Measurements from ENCODE around the gene OSGIN1. TPM values are rescaled to one million over a fixed set of nuclear protein-coding genes. Genes with fewer than 3 reads are reported as not detected.

The OSGIN1 gene
- total RNA-seq, 1 experiment from 2014 or later: 1.7 TPM

GRCh38 chr16:83969771-83970429 lies 16.9 kb downstream of the OSGIN1 start (continued):
- no peak for TF ChIP-seq USF2 (CRISPR knock-in tag; IDR thresholded peaks at IDR 0.05)

GRCh38 chr16:83970430-83970815 lies 17.4 kb downstream of the OSGIN1 start:
- no peaks in the 10 kb centered on the region for H3K9me3 Mint-ChIP-seq
- no peak for TF ChIP-seq SOX15 (CRISPR knock-in tag; IDR thresholded peaks at IDR 0.05)

GRCh38 chr16:83971165-83972130 lies 18.4 kb downstream of the OSGIN1 start:
- ATAC-seq (no peak), DNase-seq (ENCODE audit: low spot score) (no peak)
- Mint-ChIP-seq H3K36me3 (no peaks in the 10 kb centered on the region), H3K27me3 (ENCODE audit: low read depth) (peaks cover 12% of the 10 kb centered on the region), H3K4me1 (peaks cover 7% of the 10 kb centered on the region), H3K9me3 (no peaks in the 10 kb centered on the region), H3K4me3 (no peak overlapping the region), H3K27ac (no peak overlapping the region)
- TF ChIP-seq FOXP1 (CRISPR knock-in tag; IDR thresholded peaks at IDR 0.05; ENCODE audit: borderline replicate concordance): no peak
- TF ChIP-seq GRHL2 (CRISPR knock-in tag; IDR thresholded peaks at IDR 0.05; ENCODE audit: insufficient replicate concordance, severe bottlenecking): no peak
- TF ChIP-seq FOXK1 (CRISPR knock-in tag; IDR thresholded peaks at IDR 0.05): no peak
- ChIA-PET CTCF (interaction anchor here (0.6 to 3.7 kb wide), 8 partner anchors 15 to 459 kb away, joined by 3 to 36 read pairs (median 6); partner anchors contain the start of genes OSGIN1 and SLC38A8), POLR2A (no interaction called here)

More at GRCh38 chr16:83970430-83970815, 17.4 kb downstream of the OSGIN1 start:
- POLR2A ChIA-PET: no interaction called here
- no peak for DNase-seq (ENCODE audit: low spot score)
- CTCF ChIA-PET: interaction anchor here (0.7 to 3.7 kb wide), 11 partner anchors 14 to 114 kb away, joined by 3 to 36 read pairs (median 7); partner anchors contain the start of genes OSGIN1 and SLC38A8
- H3K27ac Mint-ChIP-seq: no peak overlapping the region
- peaks cover 7% of the 10 kb centered on the region for H3K4me1 Mint-ChIP-seq
- H3K36me3 Mint-ChIP-seq: no peaks in the 10 kb centered on the region
- ATAC-seq: no peak
- peaks cover 12% of the 10 kb centered on the region for H3K27me3 Mint-ChIP-seq (ENCODE audit: low read depth)
- H3K4me3 Mint-ChIP-seq: 0 out of 2 replicates have a peak overlapping the region, but pooled peaks have one; percentile 56

GRCh38 chr16:83972256-83973008 lies 19.4 kb downstream of the OSGIN1 start:
- Mint-ChIP-seq H3K36me3 (no peaks in the 10 kb centered on the region), H3K27me3 (ENCODE audit: low read depth) (peaks cover 12% of the 10 kb centered on the region), H3K4me3 (no peak overlapping the region), H3K27ac (no peak overlapping the region), H3K4me1 (peaks cover 7% of the 10 kb centered on the region), H3K9me3 (0 out of 2 replicates have a peak, but pooled peaks cover under 1% of the 10 kb centered on the region)
- no peak for DNase-seq (ENCODE audit: low spot score)
- ChIA-PET POLR2A (no interaction called here), CTCF (interaction anchor here (0.5 to 3.7 kb wide), 4 partner anchors 16 to 72 kb away, joined by 3 to 36 read pairs (median 20); partner anchors contain the start of gene SLC38A8)
- ATAC-seq: no peak
- no peak for TF ChIP-seq ZNF425 (CRISPR knock-in tag; conservative IDR thresholded peaks at IDR 0.05)
- no peak for TF ChIP-seq CDX4 (CRISPR knock-in tag; IDR thresholded peaks at IDR 0.05; ENCODE audit: borderline replicate concordance)
- no peak for TF ChIP-seq ATF2 (CRISPR knock-in tag; IDR thresholded peaks at IDR 0.05; ENCODE audit: borderline replicate concordance, low read depth)
- TF ChIP-seq ZBTB43 (CRISPR knock-in tag; IDR thresholded peaks at IDR 0.05): no peak
- TF ChIP-seq FOXP4 (CRISPR knock-in tag; IDR thresholded peaks at IDR 0.05): no peak
- no peak for TF ChIP-seq GABPB1 (CRISPR knock-in tag; IDR thresholded peaks at IDR 0.05)

Data from WTC11 (cell line).